ENCODE data around the gene RNU5B-1.
A peak's percentile ranks its signal among the peaks of the same experiment; 100 is the strongest.
"Not testable (repeated sequence)": the region's sequence is repeated elsewhere in the genome, so short reads cannot be mapped to it uniquely, and the experiment has no call there.

Gene RNU5B-1

DNA sequence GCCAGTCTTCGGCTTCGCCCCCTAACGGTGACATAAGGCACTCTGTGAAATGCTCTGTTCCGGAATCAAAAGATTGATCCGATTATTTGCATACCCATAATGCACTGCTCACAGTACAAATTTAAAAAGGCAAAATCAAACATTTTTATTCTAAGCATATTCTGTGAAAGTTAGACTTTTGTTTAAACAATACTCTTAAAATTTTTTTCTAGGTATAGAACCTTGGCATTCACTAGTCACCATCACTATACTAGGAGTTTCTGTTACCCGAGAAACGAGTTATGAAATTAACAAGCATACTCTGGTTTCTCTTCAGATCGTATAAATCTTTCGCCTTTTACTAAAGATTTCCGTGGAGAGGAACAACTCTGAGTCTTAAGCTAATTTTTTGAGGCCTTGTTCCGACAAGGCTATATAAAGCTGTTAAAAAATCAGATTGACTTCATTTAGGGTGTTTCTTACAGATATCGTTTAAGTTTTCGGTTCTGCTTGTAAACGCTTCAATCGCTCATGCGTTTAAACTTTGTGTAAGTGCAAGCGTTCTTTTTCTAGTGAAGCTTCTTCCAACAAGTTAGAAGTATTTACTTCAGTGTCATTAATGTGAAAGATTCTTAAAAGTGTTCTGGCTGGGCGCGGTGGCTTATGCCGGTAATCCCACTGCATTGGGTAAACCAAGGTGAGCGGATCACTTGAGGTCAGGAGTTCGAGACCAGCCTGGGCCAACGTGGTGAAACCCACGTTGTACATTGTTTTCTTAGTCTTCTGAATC is at the start of gene RNU5B-1:
TSS of gene RNU5B-1 (plus strand) at position 297 of the 769 bp plus-strand sequence.
- peak; percentile 54 to 64 (median 54) for DNase-seq (ENCODE audit: low read depth in 3 of 3)

DNA sequence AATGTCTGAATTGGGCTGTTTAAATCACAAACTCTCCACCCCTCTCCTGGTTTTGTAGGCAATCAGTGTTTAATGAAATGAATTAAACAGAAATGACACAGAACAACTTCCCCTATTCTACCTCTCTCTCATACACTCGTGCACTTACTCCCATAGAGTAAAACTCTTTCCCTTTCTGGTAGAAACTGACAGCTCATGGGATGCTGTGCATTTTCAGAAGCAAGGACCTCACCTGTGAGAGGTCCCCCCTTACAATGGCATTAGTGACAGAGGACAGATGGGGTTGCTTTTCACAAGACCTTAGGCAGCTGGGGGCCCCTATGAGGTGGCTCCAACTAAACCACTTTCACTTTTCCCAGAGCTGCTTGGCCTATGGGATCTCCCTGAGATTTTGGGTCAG is 49.7 kb upstream of the RNU5B-1 start:
- no peak for DNase-seq (ENCODE audit: low read depth in 3 of 3)

DNA sequence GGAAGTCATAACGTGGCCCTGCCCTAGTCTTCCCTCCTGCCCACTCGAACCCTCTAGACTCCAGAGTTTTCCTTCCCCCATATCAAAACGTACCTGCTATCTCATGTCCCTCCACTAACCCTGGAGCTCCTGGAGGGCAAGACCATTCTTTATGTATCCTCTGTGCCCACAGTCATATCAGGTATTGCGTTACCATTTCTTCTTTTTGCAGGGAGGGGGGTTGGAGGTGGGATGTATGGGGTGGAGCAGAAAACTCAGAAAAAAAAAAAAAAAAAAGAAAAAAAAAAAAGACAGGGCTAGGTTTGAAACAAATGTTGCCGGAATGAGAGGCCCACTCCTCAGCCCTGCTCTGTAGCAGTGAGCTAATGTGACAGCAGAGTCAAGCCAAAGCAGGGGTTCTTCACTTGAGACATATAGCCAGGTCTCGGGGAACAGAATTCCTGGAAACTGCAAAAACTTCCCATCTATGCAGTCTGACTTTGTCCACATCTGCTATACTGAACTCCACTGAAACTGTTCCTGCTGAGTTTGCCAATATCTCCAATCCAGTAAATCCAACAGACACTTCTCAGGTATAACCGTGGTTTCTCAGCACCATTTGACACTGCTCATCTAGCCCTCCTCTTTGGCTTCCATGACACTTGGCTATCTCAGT is 48.9 kb upstream of the RNU5B-1 start:
- DNase-seq (ENCODE audit: low read depth in 3 of 3): no peak

DNA sequence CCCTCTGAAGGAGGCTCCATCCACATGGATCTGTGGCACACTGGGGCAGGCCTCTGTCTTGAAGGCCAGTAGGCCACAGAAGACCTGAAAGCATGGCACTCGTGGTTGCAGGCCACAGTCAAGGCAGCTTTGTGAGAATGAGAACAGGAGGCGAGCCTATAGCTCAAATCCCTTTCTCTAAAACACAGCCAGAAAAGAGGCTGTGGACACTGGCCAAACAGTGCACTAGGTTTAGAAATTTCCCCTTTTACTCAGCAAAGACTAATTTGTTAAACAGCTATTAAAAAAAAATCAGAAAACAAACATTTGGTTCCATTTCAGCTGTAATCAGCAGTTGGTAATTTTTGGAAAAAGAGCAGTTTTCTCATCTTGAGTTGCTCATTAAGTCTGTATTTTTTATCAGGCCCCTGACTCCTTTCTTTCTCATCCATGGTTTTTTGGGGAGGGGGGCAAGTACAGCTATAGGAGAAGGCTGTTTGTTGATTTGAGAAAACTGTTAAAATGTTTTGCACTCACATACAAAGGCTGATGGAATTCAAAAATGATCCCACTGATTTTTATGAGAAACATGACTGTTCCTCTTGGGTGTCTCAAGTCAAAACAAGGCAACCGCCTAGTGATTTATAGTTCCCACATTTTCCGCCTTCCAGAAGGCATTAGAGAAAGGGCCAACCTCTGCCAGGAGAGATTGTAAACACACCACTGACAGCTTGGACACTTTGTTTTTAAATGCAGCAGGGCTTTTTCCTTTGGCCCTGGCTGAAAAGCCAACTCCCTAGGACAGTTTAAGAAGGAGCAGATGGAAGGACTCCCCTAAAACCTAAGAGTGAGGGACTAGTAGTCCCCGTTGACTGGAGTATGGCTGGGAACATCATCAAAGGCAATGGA is 45.9 kb upstream of the RNU5B-1 start:
- DNase-seq (ENCODE audit: low read depth in 3 of 3): no peak

DNA sequence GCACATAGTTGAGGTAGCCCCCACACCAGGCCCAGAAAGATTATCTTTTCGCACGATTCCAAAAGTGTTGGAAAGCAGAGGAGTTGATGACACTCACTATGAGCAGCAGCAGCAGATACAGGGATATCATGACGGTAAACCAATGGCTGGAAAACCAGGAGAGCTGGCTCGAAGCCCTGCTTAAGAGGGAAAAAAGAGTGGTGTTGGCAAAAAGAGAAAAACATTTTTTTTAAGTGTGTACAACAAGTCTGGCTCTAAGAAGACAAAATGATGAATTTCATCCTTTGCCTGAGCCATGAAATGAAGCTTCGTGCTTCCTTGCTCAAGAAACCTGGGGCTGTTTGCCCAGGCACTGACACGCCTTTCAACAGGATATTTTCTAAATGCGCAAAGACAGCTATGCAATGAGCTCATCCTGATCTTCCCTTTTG is 45.1 kb upstream of the RNU5B-1 start:
- DNase-seq (ENCODE audit: low read depth in 3 of 3): no peak

DNA sequence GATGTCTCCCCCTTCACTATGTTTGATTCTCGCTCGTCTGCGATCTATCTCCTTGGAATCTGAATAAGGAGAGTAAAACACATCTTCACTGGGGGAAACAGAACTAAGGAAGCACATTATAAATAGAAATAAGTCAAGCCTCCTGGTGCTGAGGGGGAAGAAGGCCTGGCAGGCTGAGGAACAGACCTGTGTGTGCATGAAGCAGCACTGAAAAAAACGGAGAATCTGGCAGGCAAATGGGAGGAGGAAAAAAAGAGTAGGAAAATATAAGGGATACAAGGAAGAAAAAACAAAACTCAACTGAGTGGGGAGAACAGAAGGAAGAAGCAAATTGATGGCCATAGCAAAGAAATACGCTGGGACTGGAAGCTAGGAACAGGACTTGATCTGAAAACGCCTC is 43.5 kb upstream of the RNU5B-1 start:
- DNase-seq (ENCODE audit: low read depth in 3 of 3): no peak

DNA sequence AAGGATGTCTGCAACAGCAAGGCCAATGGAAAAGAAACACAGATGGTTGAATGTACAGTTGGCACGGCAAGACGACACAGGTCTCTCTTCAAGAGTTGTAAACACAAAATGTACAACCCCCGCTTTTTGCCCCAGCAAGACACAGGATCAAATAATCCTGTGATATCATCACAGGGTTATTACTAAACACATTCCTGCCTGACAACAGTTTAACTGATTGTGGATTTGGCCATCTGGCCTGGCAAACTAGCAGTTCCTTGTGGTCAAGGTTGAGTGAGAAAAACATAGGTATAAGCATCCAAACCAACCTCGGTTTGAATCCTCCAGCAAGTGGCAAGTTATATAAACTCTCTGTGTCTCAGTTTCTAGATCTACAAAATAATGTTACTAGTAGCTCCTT is 41.2 kb upstream of the RNU5B-1 start:
- DNase-seq (ENCODE audit: low read depth in 3 of 3): no peak

DNA sequence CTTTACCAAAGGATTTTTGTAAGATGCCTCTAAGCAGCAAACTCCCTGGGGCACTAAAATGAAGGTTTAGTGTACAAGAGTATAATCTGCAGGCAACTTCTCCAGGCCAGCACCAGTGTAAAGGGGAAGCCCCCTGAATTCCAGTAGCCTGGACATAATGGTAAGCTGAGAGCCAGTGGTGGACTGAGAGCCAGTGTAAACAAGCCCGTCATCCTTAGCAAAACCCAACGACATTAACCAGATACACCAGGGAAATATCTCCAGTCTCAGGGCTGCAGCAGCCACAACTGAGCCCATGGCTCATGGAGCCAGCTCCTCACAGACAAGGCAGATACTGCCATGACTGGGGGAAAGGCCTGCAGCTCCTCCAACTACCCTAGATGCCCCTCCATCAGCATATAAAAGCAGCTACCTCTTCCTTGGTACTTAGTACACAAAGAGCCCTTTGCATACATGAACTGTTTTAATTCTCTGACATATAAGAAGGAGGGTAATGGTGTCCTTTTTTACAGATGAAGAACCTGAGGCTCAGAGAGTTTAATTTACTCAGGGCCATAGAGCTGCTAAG is 39.5 kb upstream of the RNU5B-1 start:
- no peak for DNase-seq (ENCODE audit: low read depth in 3 of 3)

DNA sequence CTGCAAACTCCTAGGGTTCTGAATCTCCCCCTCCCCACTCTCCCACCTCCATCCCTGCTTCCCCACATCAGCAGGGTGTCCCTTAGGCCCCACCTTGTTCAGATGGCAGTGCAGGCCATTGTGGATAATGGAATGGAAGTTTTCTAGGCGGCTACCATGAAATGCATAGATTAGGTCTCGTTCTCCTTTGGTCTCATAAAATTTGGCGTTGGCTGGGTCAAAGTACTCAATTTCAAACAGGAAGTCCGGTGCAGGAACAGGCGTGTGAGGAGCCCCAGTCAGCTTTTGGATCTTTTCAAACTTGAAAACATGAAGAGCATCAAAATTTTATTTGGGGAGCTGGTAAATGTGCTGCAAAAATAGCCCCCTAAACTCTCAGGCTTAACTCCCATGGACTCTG is 38.0 kb upstream of the RNU5B-1 start:
- no peak for DNase-seq (ENCODE audit: low read depth in 3 of 3)

DNA sequence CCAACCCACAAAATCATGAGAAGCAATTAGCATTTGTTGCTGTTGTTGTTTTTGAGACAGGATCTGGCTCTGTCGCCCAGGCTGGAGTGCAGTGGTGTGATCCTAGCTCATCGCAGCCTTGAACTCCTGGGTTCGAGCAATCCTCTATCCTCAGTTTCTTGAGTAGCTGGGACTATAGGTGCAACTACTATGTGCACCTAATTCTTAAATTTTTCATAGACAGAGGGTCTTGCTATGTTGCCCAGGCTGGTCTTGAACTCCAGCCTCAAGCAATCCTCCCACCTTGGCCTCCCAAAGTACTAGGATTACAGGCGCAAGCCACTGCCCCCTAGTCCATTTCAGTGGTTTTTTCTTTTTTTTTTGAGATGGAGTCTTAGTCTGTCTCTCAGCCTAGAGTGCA is 36.1 kb upstream of the RNU5B-1 start:
- no peak for DNase-seq (ENCODE audit: low read depth in 3 of 3)

DNA sequence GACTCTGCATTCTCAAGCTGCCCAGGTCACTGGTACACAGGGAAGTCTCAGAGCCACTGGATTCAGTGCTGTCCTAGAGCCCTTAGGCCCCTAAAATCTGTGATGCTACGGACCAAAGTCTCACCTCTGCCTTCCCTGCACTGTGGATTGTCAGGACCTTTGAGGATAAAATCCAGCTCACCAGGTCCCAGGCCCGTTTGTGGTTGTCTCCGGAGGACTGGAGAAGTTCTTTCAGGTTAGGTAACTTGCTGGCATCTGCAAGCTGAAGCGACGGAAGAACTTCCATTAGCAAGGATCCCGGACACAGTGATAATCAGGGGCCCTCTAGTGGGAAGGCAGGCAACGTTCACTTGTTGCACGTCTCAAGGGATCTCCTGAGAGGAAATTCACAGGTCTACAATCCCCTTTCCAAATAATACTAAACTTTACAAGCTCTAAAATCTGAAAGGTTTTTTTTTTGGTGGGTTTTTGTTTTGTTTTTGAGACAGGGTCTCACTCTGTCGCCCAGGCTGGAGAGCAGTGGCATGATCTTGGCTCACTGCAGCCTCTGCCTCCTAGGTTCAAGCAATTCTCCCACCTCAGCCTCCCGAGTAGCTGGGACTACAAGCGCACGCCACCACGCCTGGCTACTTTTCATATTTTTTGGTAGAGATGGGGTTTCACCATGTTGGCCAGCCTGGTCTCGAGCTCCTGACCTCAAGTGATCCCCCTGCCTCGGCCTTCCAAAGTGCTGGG is 33.5 kb upstream of the RNU5B-1 start:
- DNase-seq (ENCODE audit: low read depth in 3 of 3): not testable (repeated sequence)

DNA sequence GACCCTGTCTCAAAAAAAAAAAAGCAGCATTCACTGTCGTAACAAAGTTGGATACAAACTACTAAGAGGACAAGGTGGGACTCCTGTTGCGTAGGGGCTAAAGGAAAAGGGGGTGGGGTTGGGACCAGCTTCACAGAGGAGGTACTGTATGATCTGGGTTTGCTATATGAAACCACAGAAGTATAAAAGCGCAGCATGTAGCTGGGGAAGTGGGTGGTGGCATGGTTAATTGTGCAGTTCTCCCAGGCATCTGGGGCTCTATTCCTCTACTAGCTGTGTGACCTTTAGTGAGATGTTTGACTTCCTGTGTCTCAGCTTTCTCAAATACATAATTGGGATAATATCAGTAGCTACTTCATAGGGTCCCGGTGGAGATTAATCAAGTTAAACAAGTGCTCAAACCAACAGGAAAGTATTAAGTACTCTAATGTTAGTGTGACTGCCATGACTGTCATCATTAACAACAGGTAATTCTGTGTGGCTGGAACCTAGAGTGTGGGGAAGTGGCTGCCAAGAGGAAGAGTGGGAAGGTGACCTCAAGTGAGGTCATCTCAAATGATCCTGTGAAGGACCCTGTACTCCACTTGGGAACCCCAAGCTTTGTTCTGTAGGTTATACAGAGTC is 29.3 kb upstream of the RNU5B-1 start:
- no peak for DNase-seq (ENCODE audit: low read depth in 3 of 3)

DNA sequence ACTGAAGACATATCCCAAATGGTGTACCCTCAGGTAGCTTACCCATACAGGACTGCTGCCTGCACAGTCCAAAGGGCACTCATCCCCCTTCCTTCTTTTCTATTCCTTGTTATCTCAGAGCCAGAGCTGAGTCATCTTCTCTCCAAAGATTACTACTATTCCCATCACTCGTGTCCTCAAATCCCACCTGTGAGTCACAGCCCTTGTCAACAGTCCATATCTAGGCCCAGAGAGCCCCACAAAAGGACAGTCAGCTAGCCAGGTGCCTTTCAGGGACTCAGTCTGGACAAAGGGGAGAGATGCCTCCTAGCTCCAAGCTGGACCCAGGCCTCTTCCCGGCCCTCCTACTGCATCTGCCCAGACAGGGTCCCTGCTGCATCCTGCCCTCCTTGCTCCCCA is 28.8 kb upstream of the RNU5B-1 start:
- DNase-seq (ENCODE audit: low read depth in 3 of 3): no peak

DNA sequence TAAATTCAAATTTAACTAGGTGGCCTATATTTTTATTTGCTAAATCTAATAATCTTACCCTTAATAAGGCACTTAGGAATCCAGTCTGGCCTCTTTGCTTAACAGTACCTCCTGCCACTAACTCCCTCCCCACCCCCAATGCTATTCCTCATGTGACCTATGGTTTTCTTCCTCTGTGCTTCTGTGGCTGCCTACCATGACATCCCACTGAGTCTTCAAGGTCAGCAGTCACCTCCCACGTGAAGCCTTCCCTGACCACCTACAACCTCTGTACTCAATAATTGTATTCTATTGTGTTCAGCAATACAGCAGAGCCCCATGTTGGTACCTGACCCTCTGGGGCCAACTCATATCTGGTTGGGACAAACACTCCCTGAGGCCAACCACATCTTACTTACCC is 27.5 kb upstream of the RNU5B-1 start:
- DNase-seq (ENCODE audit: low read depth in 3 of 3): no peak

DNA sequence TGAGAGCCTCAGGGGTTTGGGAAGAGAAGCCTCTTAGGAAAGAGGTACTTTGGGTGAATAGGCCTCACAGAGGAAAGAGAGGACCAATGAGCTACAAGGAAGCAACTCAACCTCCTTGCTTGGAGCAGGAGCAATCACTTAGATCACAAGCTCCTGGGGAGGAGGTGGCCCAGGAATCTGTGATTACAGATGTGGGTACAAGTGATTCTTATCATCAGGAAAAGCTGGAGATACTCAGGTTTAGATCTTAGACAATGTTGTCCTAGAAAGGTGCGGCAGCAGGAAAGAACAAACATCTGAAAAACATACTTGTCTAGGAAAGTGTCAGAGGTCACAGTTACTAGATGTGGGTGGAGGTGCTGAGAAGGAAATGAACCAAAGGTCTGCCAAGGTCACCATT is 26.0 kb upstream of the RNU5B-1 start:
- DNase-seq (ENCODE audit: low read depth in 3 of 3): no peak

DNA sequence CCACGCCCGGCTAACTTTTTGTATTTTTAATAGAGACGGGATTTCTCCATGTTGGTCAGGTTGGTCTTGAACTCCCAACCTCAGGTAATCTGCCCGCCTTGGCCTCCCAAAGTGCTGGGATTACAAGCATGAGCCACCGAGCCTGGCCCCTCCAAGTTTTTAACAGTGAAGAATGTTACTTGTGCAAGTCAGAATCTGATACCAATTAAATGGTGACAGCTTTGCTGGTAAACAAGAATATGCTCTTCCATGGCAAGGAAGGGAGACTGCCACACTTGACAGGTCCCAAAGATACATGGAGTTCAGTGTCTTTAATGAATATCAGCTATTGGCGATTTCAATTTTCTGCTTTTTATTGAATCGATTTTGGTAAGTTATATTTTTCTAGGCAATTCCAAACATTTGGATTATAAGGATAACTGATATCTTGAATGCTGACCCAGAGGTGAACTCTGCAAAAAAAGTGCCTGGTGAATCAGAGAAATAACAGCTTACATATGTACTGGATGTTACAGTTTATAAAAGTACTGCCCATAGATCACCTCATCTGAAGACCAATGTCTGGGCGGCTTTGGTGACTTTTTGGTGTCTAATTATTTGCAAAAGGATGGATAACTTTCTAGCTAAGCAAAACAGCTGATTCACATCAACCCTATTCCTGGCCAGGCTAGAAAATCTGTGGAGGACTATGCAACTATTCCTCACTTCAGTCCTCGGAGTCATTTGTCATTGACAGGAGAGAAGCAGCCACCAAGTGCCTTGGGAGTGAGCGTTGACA is 19.0 kb upstream of the RNU5B-1 start:
- DNase-seq (ENCODE audit: low read depth in 3 of 3): no peak

DNA sequence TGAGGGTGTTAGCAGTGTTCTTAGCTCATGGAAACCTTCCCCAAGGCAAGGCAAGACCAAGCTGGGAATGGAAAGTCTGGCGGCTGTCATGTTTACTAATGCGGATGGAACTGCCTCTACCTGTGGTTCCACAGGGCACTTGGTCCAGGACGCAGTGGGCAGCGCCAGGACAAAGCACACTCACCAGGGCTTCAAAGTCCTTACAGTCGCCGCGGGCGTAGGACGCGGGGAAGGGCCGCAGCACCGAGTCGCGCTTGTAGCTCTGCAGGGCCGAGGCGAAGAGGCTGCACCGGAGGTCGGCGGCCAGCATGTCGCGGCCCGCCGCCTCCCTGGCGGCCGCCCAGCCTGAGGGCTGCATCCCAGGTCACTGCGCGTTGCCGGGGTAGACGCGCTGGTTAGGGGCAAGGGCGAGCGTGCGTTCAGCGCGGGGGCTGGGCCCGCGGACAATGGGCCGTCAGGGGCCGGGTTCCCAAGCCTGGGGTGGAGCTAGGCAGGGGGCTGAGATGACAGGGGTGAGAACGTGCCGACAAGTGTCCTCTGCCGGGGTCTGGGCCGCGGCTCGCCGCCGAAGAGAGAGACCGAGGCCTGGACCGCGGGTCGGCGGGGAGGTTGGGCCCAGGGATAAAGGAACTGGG is 18.3 kb upstream of the RNU5B-1 start:
- no peak for DNase-seq (ENCODE audit: low read depth in 3 of 3)

DNA sequence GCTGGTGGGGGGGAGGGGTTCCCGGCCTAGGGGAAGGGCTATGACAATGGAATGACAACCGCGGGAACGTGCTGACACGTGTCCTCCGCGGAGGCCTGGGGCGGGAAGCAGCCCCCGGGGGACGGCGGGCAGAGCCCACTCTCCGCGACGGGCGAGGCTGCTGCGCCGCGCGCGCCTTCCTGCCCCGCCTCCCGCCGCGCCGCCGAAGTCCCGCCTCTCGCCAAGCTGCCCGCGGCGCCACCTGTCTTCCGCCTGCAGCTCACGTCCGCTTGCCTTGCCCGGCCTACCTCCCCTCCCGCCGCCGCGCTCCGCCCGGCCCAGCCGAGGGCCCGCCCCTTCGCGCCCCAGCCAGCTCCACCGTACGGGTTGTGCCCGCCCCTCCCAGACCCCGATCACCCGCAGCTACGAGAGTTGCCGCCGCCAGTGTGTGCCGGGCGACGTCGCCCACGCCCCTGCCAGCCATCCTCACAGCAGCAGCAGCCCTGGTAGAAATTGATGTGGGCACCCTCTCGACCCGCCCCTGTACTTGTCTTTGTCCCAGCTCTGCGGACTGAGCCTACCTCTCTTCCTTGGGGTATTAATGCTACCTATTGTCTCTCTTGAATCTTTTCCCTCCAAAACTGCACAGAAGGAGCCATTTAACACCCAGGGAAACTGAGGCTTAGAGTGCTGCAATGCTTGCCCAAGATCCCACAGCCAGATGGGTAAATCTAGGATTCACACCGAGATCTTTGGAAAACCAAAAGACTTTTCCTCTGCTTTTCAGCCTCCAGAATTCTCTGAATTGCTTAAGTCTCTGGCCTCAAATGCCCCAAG is 17.6 kb upstream of the RNU5B-1 start, which contains the start of gene PARP16:
TSS of gene PARP16 (minus strand) at position 180 of the 816 bp plus-strand sequence. CDS start 457 bp downstream, outside the sequence.
- DNase-seq (ENCODE audit: low read depth in 3 of 3): peak; percentile 82 to 86 (median 83)

DNA sequence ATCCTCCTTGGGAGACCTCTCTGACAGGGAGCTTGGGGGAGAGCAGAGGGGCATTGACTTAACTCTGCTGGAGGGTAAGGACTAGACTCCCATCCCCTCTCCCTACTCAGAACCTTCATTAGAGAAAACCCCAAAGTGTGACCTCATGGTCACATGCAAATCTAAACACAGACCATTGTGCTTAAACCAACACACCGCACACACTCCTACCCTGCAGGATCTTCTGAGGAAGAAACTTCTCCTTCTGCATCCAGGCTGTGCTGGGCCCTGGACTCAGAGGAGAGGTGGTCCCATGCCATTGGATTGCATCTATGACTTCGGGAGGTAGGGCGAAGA is 17.0 kb upstream of the RNU5B-1 start:
- DNase-seq (ENCODE audit: low read depth in 3 of 3): no peak

All from stimulated activated CD4-positive, alpha-beta T cell treated with anti-CD3 and anti-CD28 coated beads, TNF-alpha, amount 100 ng/mL, for 4 hours (primary cell).